Measurements from ENCODE around the gene ERBB4. TPM values are rescaled to one million over a fixed set of nuclear protein-coding genes. Genes with fewer than 3 reads are reported as not detected.

ERBB4 gene
- total RNA-seq, 2 donors from 2014 or later, result 1.0 to 32.8 TPM

GRCh38 chr2:211709389-211709788 lies 829.2 kb downstream of the ERBB4 start:
- 25% methylated on average over 1 of the region's 1 CpG for WGBS
- no peak overlapping the region for H3K27ac ChIP-seq
- DNase-seq (ENCODE audit: low spot score), result no peak
- intact Hi-C loops (cut with DNase I), result no loop called here
- no peaks in the 10 kb centered on the region for H3K27me3 ChIP-seq (replicated peaks; ENCODE audit: insufficient read depth)
- H3K4me3 ChIP-seq, result no peak overlapping the region
- TF ChIP-seq POLR2A (IDR thresholded peaks at IDR 0.05), result no peak
- no peaks in the 10 kb centered on the region for H3K9me3 ChIP-seq
- no peaks in the 10 kb centered on the region for H3K36me3 ChIP-seq
- H3K4me1 ChIP-seq (replicated peaks), result no peaks in the 10 kb centered on the region

- Histone ChIP-seq H3K4me3 (no peak overlapping the region), H3K9me3 (no peaks in the 10 kb centered on the region), H3K4me1 (replicated peaks) (no peaks in the 10 kb centered on the region), H3K27me3 (replicated peaks; ENCODE audit: insufficient read depth) (no peaks in the 10 kb centered on the region), H3K36me3 (no peaks in the 10 kb centered on the region), H3K27ac (no peak overlapping the region)
- intact Hi-C loops (cut with DNase I), result no loop called here
- no peak for TF ChIP-seq POLR2A (IDR thresholded peaks at IDR 0.05)
- TF ChIP-seq POLR2AphosphoS5 (IDR thresholded peaks at IDR 0.05), result no peak
- TF ChIP-seq CTCF (IDR thresholded peaks at IDR 0.05), result no peak
- no peak for DNase-seq (ENCODE audit: low spot score)
- WGBS, result 61% methylated on average over 2 of the region's 2 CpGs
These were observed 845.9 kb downstream of the ERBB4 start for GRCh38 chr2:211692689-211693088.

- Histone ChIP-seq H3K27ac (no peak overlapping the region), H3K36me3 (no peaks in the 10 kb centered on the region), H3K4me3 (no peak overlapping the region), H3K4me1 (replicated peaks) (no peaks in the 10 kb centered on the region), H3K9me3 (no peaks in the 10 kb centered on the region), H3K27me3 (replicated peaks; ENCODE audit: insufficient read depth) (no peaks in the 10 kb centered on the region)
- intact Hi-C loops (cut with DNase I), result no loop called here
- WGBS, result 67% methylated on average over 1 of the region's 1 CpG
- TF ChIP-seq CTCF (IDR thresholded peaks at IDR 0.05), result no peak
- TF ChIP-seq POLR2A (IDR thresholded peaks at IDR 0.05), result no peak
- TF ChIP-seq POLR2AphosphoS5 (IDR thresholded peaks at IDR 0.05), result no peak
- DNase-seq (ENCODE audit: low spot score), result no peak
These were observed 847.9 kb downstream of the ERBB4 start for GRCh38 chr2:211690736-211691135.

GRCh38 chr2:211688196-211688595 lies 850.4 kb downstream of the ERBB4 start:
- Histone ChIP-seq H3K36me3 (no peaks in the 10 kb centered on the region), H3K27ac (no peak overlapping the region), H3K4me3 (no peak overlapping the region), H3K4me1 (replicated peaks) (no peaks in the 10 kb centered on the region), H3K9me3 (no peaks in the 10 kb centered on the region), H3K27me3 (replicated peaks; ENCODE audit: insufficient read depth) (no peaks in the 10 kb centered on the region)
- intact Hi-C loops (cut with DNase I), result no loop called here
- TF ChIP-seq POLR2A (IDR thresholded peaks at IDR 0.05) (no peak), CTCF (IDR thresholded peaks at IDR 0.05) (no peak), POLR2AphosphoS5 (IDR thresholded peaks at IDR 0.05) (no peak)
- 58% methylated on average over 2 of the region's 2 CpGs for WGBS
- DNase-seq (ENCODE audit: low spot score), result no peak

- no peaks in the 10 kb centered on the region for H3K4me1 ChIP-seq (replicated peaks)
- WGBS, result 59% methylated on average over 2 of the region's 2 CpGs
These were observed 863.9 kb downstream of the ERBB4 start for GRCh38 chr2:211674715-211675114.

More at GRCh38 chr2:211674715-211675114, 863.9 kb downstream of the ERBB4 start:
- DNase-seq (ENCODE audit: low spot score), result no peak
- no peaks in the 10 kb centered on the region for H3K27me3 ChIP-seq (replicated peaks; ENCODE audit: insufficient read depth)
- no peak overlapping the region for H3K4me3 ChIP-seq
- no peaks in the 10 kb centered on the region for H3K36me3 ChIP-seq
- intact Hi-C loops (cut with DNase I), result no loop called here
- no peak overlapping the region for H3K27ac ChIP-seq
- no peak for TF ChIP-seq POLR2AphosphoS5 (IDR thresholded peaks at IDR 0.05)
- no peak for TF ChIP-seq POLR2A (IDR thresholded peaks at IDR 0.05)
- TF ChIP-seq CTCF (IDR thresholded peaks at IDR 0.05), result no peak
- H3K9me3 ChIP-seq, result no peaks in the 10 kb centered on the region

All from prostate gland (tissue), 2 donors.